Mesenteric fat pad (tissue), 1 donor: ENCODE measurements around the gene ZNG1C. TPM values are rescaled to one million over a fixed set of nuclear protein-coding genes. Genes with fewer than 3 reads are reported as not detected.
"Not testable (repeated sequence)": the region's sequence is repeated elsewhere in the genome, so short reads cannot be mapped to it uniquely, and the experiment has no call there.

Experiments
- DNase-seq: peaks from one replicate; pipeline ENCODE4 v3.0.0-alpha.2; 2020; ENCODE audit warnings: low spot score
- long read RNA-seq: library from polyadenylated mRNA; unstranded; transcript quantifications from one replicate; pipeline ENCODE4 v2.0.0, GENCODE V29; 2020
- total RNA-seq: library from RNA; stranded (reverse); fragmentation: NEBNext Ultra II Directional; extraction: Animal tissue kit (Norgen Biotek cat#: 25700); gene quantifications from one replicate; pipeline ENCODE4 v1.2.1, GENCODE V29; 2021
- donor health status: DM: yes; HTN: yes; CAD: no.

Gene ZNG1C
- 18.5 TPM for total RNA-seq
- long read RNA-seq, transcript CBWD3-206 (3 exons, 1,736 nt) = major isoform, 6 of 25 reads
- long read RNA-seq, partial matches to known transcripts = 2 of 25 reads
- long read RNA-seq, other reads (novel, unspliced or antisense) = 17 of 25 reads

DNA sequence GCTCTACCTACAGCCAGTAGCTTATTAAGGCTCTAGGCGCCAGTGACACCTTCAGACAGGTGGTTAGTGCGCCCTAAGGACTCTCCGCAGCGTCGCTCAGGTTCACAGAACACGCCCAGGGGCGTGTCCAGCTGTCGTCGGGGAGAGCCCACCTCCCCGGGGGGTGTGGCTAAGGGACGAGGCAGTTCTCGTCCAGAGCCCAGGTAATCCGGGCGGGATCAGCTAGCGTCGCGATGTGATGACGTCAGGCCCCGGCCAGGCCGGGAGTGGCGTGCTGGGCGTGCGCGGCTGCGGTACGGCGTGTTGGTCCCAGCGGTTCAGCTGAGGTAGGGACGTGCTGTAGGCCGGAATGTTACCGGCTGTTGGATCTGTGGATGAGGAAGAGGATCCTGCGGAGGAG is at the start of gene ZNG1C:
TSS of gene ZNG1C (plus strand) at position 301 of the 400 bp plus-strand sequence. CDS start at position 350, 49 bp downstream.
- DNase-seq = not testable (repeated sequence)

DNA sequence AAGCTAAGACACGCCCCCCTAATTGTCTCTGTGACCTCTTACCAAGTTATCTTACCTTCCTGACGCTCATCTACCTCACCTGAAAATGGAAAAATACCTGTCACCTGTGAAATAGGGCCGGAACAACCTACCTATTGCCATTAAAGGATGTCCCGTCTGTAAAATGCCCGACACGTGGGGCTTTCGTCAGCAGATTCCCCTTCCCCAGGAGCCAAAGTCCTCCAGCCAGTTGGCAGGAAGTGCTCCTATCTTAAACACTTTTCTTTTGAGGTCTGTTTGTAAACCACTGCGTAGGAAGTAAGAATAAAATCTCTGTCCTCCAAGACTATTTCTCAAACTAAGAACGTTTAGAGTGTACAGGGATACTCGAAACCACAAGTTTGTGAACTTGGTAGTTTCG is 654 bp downstream of the ZNG1C start:
- not testable (repeated sequence) for DNase-seq

DNA sequence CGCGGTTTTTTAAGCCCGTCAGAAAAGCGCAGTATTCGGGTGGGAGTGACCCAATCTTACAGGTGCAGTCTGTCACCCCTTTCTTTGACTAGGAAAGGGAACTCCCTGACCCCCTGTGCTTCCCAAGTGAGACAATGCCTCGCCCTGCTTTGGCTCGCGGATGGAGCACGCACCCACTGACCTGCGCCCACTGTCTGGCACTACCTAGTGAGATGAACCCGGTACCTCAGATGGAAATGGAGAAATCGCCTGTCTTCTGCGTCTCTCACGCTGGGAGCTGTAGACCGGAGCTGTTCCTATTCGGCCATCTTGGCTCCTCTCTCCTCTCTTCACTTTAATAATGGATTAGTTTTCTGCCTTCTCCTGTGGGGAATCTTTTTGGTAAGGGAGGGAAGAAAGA is 39.3 kb downstream of the ZNG1C start:
- DNase-seq = not testable (repeated sequence)

DNA sequence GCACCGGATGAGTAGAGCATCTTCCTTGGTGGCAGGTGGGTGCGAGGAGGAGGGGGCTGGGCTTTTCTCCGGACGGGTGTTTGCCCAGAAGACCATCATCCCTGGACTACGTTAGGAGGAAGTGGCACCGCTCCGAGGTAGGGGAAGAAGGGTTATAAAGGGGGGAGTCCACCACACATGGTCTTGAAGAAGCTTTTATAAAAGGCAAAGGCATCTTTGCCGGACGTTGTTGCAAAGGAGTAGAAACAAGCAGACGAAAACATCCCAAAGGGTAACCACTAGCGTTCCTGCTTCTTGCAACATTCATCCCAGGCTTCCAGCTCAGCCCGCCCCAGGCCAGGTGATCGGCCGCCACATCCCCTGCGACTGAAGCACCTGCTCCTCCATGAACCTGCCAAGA is 60.8 kb downstream of the ZNG1C start, which contains the start of gene FOXD4L3:
TSS of gene FOXD4L3 (plus strand) at position 301 of the 400 bp plus-strand sequence. CDS start at position 386, 85 bp downstream.
- DNase-seq = not testable (repeated sequence)

DNA sequence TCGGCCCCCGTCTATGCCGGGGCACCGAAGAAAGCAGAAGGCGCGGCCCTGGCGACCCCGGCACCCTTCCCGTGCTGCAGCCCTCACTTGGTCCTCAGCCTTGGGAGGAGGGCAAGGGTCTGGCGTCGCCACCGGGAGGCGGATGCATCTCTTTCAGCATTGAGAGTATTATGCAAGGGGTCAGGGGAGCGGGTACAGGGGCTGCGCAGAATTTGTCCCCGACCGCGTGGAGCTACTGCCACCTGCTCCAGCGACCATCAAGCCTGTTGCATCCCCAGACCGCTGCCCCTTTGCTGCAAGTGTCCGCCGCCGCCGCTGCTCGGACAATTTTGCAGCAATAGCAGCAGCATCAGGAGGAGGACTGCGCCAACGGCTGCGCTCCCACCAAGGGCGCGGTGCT is 62.0 kb downstream of the ZNG1C start:
- DNase-seq = not testable (repeated sequence)

DNA sequence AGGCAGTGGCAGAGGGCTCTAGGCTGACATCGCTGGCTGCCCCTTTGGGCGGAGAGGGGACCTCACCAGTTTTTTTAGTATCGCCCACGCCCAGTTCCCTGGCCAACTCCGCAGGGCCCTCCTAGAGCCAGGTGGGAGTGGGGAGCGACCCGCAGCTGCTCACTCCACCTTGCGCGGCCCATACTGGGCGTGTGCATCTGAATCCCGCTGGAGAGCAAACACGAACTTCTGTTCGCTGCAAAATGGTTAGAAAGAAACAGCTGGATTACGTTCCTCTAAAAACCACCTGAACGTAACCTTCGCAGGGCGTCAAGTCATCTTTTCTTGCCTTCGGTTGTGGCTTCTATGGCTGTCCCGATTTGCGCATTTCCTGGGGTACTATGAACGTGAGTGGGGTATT is 62.4 kb downstream of the ZNG1C start:
- DNase-seq = not testable (repeated sequence)

DNA sequence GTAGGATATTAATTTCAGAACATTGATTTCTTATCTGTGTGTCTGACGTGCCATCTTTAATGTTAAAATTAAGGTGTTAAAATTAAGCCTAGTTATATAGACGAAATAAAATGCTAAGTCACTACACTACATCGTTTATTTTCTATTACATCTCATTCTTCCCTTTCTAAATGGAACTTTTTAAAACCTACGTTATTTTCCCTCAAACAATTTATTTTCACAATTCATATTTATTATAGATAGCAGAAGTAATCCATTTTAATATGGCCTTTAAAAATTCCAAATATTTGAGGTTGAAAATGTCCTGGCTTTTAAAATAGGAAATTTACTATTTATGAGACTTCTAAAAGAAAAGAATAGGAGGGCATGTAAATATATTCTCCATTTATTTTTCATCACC is 63.0 kb downstream of the ZNG1C start:
- not testable (repeated sequence) for DNase-seq

DNA sequence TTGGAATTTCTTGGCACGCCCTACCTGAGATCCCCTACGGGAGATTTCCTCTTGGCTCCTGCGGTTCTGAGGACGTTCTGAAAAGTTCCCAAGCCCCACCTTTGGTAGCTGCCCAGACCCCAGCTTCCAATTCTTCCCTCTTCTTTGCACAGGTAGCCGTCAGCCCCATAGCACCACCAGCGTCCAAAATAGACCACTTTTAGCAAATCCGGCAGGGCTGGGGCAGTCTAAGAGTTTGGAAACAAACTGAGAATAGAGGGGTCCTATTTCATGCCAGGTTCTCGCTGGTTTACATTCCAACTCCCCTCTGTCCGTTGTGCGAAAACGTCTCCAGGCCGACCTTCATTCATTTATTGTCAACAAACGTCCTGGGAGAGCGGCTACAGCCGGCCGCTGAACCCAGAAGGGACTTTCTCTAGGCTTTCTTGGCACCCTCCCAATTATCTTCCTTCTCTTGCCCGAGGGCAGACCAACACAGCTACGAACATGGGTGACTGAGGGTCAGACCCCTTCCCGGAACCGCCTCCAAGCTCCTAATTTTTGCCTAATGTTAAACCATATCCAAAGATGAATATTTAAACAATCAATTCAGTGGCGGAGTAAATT is 64.0 kb downstream of the ZNG1C start:
- DNase-seq = not testable (repeated sequence)

DNA sequence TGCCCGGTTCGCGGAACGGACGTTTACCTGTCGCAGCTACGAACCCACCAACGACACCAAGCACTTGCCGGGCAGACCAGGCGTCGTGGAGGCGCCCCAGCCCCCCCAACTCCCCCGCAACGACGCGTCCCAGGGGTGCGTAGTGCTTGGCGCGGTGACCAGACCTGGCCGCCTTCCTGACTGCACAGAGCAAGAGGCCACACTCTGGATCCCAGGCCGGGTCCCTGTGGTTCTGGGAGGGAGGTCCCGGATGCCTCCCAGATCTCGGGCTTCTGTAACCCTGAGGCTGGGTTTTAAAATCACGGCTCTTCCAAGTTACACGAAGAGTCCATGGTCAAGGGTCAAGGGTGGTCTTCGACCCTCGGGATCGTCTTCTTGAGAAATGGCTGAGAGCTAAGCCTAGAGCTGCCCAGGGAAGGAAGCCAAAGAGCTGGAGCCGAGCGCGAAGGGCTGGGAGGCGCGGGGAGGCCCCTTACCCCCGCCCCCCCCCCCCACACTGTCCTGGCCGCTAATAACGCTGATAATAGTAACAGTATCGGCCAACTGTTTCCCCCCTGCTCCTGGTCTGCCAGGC is 64.7 kb downstream of the ZNG1C start:
- DNase-seq = not testable (repeated sequence)

DNA sequence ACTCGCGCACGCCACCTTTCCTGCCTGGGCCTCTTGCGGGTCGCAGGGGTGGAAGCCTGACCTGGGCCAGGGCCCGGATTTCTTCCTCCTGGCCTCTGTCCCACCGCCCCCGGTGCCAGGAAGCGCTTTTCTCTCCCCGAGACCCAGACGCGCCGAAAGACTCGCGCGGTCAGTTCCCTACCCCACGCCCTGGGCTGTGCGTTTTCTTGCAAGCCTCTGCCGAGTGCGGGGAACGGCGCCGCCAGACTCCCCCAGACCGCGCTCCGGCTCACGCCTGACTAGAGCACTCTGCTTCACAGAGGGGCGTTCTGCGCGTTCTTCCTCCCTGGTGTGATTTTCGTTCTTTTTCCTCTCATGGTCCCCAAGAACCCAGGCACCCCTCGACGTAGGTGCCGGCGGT is 65.3 kb downstream of the ZNG1C start:
- DNase-seq = not testable (repeated sequence)

DNA sequence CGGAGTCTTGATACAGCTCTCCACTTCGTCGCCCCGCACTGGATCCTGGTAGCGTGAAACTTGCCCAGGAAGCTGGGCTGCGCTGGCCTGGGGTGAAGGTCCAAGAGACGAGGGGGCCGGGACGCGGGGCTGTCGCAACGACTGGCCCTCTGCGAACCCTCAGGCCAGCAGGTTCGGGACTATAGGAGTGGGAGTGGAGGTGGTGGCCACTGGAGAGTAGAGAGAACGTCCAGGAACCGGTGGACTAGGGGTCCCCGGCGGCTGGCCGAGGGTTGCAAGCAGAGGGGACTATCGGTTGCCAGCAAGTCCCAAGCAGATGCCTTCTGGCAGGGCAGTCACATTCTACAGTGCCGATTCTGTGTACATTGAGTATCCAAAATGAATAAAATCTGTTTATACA is 65.9 kb downstream of the ZNG1C start:
- not testable (repeated sequence) for DNase-seq

DNA sequence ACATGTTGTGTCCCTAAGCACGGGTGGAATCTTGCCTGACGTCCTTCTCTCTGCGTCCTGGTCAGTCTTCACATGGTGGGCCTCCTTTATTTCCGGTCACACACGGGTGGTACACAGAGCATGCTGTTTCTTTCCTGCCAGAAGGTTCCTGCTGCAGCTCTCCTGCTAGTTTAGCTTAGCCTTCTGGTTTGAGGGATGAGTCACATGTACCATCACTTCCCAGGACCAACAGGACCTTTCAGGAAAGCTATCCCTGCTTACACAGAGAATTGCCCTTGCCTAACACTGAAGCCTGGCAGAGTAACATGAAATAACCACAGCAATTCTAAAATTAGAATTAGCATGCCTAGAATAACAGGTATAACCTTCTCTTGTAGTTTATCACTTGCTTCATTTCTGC is 69.4 kb downstream of the ZNG1C start:
- not testable (repeated sequence) for DNase-seq

DNA sequence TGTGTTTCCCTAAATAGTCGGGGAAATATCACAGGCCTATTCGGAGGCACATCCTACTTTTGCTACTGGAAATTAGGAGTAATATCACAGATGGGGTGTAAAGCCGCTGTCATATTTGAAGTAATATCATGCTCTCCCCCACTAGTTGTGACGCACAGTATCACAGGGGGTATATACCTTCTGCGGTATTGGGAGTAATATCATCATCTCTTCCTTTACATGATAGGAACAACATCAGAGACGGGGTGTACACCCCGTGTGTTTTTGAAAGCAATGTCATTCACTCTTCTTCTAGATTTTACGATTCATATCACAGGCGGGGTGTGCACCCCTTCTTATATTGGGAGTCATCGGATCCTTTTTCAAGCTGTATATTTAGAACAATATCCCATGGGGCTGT is 76.4 kb downstream of the ZNG1C start:
- DNase-seq = not testable (repeated sequence)

DNA sequence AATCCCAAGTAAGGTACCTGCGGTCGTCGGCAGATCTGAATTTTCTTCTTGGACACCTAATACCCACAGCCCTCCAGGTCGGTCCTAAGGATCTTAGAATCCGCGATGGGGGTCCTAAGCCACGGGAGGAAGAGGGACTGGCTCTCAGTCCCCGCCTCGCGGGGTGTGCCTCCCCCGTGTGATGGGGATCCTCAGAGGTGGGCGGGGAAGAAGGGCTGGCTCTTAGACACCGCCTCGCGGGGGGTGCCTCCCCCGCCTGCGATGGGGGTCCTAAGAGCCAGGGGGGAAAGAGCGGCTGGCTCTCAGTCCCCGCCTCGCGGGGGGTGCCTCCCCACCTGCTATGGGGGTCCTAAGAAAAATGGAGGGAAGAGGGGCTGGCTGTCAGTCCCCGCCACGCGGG is 82.0 kb downstream of the ZNG1C start:
- DNase-seq = not testable (repeated sequence)

DNA sequence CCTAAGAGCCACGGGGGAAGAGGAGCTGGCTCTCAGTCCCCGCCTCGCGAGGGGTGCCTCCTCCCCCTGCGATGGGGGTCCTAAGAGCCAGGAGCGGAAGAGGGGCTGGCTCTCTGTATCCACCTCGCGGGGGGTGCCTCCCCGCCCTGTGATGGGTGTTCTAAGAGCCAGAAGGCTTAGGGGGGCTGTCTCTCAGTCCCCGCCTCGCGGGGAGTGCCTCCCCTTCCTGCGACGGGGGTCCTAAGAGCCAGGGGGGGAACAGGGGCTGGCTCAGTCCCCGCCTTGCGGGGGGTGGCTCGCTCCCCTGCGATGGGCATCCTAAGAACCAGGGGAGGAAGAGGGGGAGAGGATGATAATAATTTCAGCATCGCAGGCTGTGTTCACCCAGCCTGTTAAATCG is 82.7 kb downstream of the ZNG1C start:
- not testable (repeated sequence) for DNase-seq

DNA sequence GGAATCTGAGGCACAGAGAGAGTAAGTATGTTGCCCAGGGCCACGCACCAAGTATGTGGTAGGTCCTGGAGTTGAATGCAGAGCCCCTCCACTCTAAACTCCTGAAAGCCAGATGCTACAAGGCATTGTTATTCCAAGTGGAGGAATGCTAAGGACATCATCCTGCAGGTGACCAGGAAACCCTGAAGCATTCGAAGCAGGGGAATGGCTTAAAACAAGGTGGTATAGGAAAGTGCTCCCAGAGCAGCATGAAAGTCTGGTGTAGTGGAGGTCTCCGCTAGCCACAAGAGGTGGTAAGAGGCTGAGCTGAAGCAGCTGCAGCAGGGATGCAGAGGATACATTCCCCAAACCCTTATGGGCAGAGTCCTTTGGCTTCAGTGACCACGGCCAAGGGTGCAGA is 87.3 kb downstream of the ZNG1C start:
- not testable (repeated sequence) for DNase-seq

DNA sequence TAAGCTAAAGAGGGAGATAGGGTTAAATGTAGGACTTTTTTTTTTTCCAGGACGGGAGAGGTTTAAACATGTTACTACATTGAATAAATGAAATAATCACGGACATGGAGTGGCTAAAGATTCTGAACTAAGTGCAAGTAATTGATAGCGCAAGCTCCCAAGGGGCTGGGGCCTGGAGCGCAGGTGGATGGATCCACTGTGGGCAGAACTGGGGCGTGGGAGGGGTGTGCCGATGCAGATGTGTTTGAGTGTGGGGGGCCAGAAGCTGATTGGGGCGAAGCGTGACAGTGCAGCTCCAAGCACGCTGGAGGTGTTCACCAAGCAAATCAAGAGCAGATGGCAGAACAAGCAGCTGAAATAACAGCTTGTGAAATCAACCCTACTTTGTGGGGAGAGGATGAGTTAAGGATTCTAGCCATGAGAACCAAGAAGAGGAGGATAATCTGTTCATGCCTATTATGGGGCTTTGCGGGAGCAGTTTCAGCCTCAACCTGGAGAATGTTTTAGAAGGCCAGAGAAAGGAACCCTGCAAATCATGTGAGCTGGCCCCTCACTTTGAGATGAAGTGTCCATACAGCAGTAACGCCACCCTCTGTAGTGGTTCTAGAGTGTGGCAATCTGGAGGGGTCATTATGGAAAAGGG is 88.9 kb downstream of the ZNG1C start:
- DNase-seq = not testable (repeated sequence)

DNA sequence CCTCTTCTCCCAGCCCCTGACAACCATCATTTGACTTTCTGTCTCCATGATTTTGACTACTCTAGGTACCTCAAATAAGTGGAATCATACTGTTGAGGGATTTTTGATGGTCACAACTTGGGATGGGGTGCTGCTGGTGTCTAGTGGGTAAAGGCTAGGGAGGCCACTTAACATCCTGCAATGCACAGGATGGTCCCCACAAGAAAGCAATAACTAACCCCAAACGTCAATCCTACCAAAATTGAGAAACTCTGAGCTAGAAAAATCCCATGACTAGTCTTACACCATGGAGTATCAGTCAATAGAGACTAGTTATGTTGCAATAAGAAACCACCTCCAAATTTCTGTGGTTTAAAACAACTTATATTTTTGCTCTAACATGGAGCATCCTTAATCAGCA is 90.3 kb downstream of the ZNG1C start:
- not testable (repeated sequence) for DNase-seq

DNA sequence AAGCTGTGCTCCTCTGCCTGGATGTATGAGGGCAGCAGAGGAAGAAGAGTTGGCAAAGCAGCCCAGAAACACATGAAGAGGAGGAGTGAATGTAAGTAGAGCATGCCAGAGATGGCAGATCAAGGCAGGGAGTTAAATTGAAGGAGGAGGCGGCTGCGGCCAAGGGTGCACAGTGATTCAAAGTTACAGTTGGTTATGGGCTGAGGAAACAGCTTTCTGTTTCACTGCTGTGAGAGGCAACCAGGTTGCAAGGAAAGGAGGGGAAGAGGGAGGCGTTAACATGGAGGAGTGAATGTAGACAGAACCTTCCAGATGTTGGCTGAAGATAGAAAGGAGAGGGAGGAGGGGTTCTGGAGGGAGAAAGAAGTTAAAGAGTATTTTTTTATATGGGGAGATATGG is 94.2 kb downstream of the ZNG1C start:
- not testable (repeated sequence) for DNase-seq

DNA sequence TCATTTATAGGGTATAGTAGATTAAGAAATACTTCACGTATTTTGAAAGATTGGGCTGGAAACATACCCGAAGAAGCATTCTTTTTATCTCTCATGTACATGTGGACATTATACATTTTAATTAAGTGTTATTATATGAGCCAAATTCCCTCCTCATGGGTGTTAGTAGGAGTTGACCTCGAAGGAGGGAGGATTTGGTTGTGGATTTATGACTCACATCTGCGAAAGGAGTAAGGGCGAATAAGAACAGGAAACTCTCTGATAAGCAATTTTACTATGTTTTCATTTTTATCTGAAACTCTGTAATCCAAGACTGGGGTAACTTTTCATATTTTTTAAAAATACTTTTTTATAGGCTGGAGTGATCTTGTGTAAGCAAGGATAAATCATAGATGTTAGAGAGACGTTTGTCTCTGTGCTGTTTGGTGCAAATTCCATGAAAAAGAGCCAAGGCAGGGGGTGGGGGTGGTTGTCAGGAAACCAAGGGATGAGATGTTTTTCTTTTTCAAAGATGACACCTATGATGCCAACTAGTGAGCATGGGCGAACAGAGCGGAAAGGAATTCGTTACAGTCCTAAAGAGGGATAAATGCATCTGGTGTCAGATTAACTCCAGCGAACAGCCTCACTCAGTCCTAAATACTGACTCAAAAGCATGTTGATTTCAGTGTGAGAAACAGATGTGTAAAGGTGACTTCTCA is 95.0 kb downstream of the ZNG1C start:
- DNase-seq = not testable (repeated sequence)

DNA sequence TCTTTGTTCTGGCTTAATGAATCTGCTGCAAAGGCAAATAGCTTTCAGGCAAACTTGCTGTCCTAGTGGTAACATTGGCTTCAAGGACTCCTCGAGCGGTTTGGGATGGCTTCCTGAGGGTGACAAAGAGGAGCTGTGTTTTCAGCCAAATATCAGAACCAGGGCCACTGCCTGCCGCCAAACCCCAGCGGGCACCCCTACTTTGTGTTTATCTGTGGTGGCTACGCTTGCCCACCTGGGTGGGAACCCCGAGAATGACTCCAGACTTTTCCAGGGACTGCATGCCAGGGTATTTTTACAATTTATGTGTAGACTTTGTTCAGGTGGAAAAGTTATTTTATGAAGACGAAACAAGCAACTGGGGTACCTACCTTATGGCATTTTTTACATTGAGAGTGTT is 96.2 kb downstream of the ZNG1C start:
- DNase-seq = not testable (repeated sequence)
